HepG2 (cell line): Measurements from ENCODE around the gene NDRG2. TPM values are rescaled to one million over a fixed set of nuclear protein-coding genes. Genes with fewer than 3 reads are reported as not detected.

ENCODE experiments used
- ATRX ChIP-seq: sonication (generic); formaldehyde crosslinking; IDR thresholded peaks from 2 replicates; pipeline ENCODE4 v1.4.0; 2020; ENCODE audit warnings: missing genetic modification reagents, borderline replicate concordance
- CCAR2 ChIP-seq: fragments of 200-400 bp; formaldehyde crosslinking; optimal IDR thresholded peaks from 2 replicates; pipeline ENCODE3; 2018; ENCODE audit warnings: low read depth, mild to moderate bottlenecking, low read length, moderate library complexity
- HNRNPK ChIP-seq: fragments of 200-400 bp; formaldehyde crosslinking; IDR thresholded peaks from 2 replicates; pipeline ENCODE4 v1.6.1; 2018; ENCODE audit warnings: low read length, low read depth, moderate library complexity, mild to moderate bottlenecking; ENCODE audit not compliant: poor library complexity, severe bottlenecking
- JUN ChIP-seq: sonication (generic); formaldehyde crosslinking; IDR thresholded peaks from 2 replicates; pipeline ENCODE4 v1.4.0; 2020; ENCODE audit warnings: mild to moderate bottlenecking, missing genetic modification reagents
- KAT7 ChIP-seq: IDR thresholded peaks from 2 replicates; pipeline ENCODE4 v1.6.1; 2018; ENCODE audit warnings: borderline replicate concordance, missing compliant biosample characterization
- NBN ChIP-seq: fragments of 450-650 bp; conservative IDR thresholded peaks from 2 replicates; pipeline ENCODE4 v1.6.1; 2017
- SP1 ChIP-seq, 2 experiments: fragments of 450-650 bp in 1 of 2; sonication (generic) in 1 of 2; formaldehyde crosslinking in 1 of 2; IDR thresholded peaks; 2 replicates each; pipeline versions ENCODE4 v1.4.0 to v1.6.1; 2016 to 2020; ENCODE audit warnings: missing genetic modification reagents in 1 of 2
- ZNF264 ChIP-seq: sonication (generic); formaldehyde crosslinking; IDR thresholded peaks from 2 replicates; pipeline ENCODE4 v1.4.0; 2020; ENCODE audit warnings: missing genetic modification reagents
- ZNF367 ChIP-seq: sonication (generic); formaldehyde crosslinking; IDR thresholded peaks from 2 replicates; pipeline ENCODE4 v1.4.0; 2020; ENCODE audit warnings: missing genetic modification reagents, borderline replicate concordance
- ZNF510 ChIP-seq: sonication (generic); formaldehyde crosslinking; IDR thresholded peaks from 2 replicates; pipeline ENCODE4 v1.4.0; 2020; ENCODE audit warnings: low read depth, mild to moderate bottlenecking, missing genetic modification reagents
- polyA plus RNA-seq, 8 experiments: library from polyadenylated mRNA; depleted of rRNA in 3 of 8; stranded (reverse) in 7 of 8; unstranded in 1 of 8; fragments of >200 nt; fragmentation: Illumina TruSeq in 4 of 8; extraction: Trizol in 4 of 8; gene quantifications; 2 replicates each; pipeline versions ENCODE4 v1.2.1 to v1.2.3, GENCODE V29; 2011 to 2016; ENCODE audit warnings: low read depth in 4 of 8, missing spikeins in 1 of 8, mixed read lengths in 1 of 8; ENCODE audit not compliant: insufficient read depth in 1 of 8
- total RNA-seq, 5 experiments: library from RNA; depleted of rRNA; stranded (reverse); fragments of >200 nt; fragmentation: Illumina TruSeq; extraction: Trizol; gene quantifications; 2 replicates each; pipeline ENCODE4 v1.2.3, GENCODE V29; 2016; ENCODE audit warnings: low read depth in 1 of 5
- TF ChIP-seq, protein P1 (sequence below): IDR thresholded peaks from 2 replicates; pipeline ENCODE4 v1.6.1; 2016; ENCODE audit warnings: low read depth, missing genetic modification reagents, missing compliant biosample characterization
- TF ChIP-seq, protein P2 (sequence below): sonication (generic); formaldehyde crosslinking; IDR thresholded peaks from 2 replicates; pipeline ENCODE4 v1.4.0; 2020; ENCODE audit warnings: mild to moderate bottlenecking, missing genetic modification reagents
- TF ChIP-seq, protein P3 (sequence below): sonication (generic); formaldehyde crosslinking; IDR thresholded peaks from 2 replicates; pipeline ENCODE4 v1.8.0; 2022; ENCODE audit warnings: missing genetic modification reagents, low read depth, mild to moderate bottlenecking, borderline replicate concordance
- TF ChIP-seq, protein P4 (sequence below): sonication (generic); formaldehyde crosslinking; IDR thresholded peaks from 2 replicates; pipeline ENCODE4 v1.5.1; 2020; ENCODE audit warnings: missing genetic modification reagents, mild to moderate bottlenecking, borderline replicate concordance
- TF ChIP-seq, protein P5 (sequence below): sonication (generic); formaldehyde crosslinking; IDR thresholded peaks from 2 replicates; pipeline ENCODE4 v1.4.0; 2020; ENCODE audit warnings: missing genetic modification reagents

NDRG2 gene
- total and polyA plus RNA-seq, 2 of the 13 experiments (the other 11 are each of a cell fraction or from before 2014, with no cell fraction given) = 27.2 to 189 TPM

DNA sequence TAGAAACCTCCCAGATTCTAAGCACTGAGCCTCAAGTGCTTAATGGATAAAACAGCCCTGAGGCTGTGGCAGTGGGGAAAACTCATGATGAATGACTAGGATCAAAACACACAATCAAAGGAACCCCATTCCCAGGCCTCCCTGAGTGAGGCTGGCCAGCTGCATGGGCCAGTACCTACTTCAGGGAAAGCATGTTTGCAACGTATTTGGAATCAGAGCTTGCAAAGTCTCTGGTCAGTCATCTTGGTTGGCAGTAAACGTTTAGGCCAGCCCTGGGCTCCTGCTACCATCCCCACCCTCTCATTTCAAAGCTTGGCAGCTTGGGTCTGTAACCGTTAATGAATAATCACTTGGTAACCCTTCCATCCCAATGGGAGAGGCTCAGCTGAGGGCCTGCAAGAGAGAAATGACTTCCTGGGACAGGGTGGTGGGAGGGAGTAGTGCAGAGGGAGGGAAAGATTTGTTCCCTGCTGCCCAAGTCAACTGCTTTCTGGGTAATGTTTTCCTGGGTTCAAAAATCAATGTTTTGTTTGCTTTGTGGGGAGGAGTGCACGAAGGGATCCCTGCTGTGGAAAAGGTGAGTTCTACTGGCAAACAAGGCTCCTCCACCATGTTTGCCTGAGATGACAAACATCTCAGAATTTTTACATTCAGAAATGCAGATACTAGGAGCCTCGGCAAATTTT, 30.7 kb upstream of the NDRG2 start (continued):
- TF ChIP-seq, protein P1, sequence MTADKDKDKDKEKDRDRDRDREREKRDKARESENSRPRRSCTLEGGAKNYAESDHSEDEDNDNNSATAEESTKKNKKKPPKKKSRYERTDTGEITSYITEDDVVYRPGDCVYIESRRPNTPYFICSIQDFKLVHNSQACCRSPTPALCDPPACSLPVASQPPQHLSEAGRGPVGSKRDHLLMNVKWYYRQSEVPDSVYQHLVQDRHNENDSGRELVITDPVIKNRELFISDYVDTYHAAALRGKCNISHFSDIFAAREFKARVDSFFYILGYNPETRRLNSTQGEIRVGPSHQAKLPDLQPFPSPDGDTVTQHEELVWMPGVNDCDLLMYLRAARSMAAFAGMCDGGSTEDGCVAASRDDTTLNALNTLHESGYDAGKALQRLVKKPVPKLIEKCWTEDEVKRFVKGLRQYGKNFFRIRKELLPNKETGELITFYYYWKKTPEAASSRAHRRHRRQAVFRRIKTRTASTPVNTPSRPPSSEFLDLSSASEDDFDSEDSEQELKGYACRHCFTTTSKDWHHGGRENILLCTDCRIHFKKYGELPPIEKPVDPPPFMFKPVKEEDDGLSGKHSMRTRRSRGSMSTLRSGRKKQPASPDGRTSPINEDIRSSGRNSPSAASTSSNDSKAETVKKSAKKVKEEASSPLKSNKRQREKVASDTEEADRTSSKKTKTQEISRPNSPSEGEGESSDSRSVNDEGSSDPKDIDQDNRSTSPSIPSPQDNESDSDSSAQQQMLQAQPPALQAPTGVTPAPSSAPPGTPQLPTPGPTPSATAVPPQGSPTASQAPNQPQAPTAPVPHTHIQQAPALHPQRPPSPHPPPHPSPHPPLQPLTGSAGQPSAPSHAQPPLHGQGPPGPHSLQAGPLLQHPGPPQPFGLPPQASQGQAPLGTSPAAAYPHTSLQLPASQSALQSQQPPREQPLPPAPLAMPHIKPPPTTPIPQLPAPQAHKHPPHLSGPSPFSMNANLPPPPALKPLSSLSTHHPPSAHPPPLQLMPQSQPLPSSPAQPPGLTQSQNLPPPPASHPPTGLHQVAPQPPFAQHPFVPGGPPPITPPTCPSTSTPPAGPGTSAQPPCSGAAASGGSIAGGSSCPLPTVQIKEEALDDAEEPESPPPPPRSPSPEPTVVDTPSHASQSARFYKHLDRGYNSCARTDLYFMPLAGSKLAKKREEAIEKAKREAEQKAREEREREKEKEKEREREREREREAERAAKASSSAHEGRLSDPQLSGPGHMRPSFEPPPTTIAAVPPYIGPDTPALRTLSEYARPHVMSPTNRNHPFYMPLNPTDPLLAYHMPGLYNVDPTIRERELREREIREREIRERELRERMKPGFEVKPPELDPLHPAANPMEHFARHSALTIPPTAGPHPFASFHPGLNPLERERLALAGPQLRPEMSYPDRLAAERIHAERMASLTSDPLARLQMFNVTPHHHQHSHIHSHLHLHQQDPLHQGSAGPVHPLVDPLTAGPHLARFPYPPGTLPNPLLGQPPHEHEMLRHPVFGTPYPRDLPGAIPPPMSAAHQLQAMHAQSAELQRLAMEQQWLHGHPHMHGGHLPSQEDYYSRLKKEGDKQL (CRISPR knock-in tag) = peak; percentile 69; the same call in 1 of the 2 replicates
- no peak; the same call in 1 of the 2 replicates for TF ChIP-seq ATRX (CRISPR knock-in tag)
- TF ChIP-seq JUN (CRISPR knock-in tag) = peak; percentile 54; the same call in 1 of the 2 replicates
- TF ChIP-seq CCAR2 = no peak
- TF ChIP-seq, protein P2, sequence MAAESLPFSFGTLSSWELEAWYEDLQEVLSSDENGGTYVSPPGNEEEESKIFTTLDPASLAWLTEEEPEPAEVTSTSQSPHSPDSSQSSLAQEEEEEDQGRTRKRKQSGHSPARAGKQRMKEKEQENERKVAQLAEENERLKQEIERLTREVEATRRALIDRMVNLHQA (CRISPR knock-in tag) = no peak
- TF ChIP-seq NBN = no peak
- TF ChIP-seq SP1 (IDR thresholded peaks at IDR 0.05) = no peak
- TF ChIP-seq SP1 (CRISPR knock-in tag; IDR thresholded peaks at IDR 0.05) = peak; percentile 34; the same call in 1 of the 2 replicates
- no peak for TF ChIP-seq HNRNPK
- TF ChIP-seq, protein P3, sequence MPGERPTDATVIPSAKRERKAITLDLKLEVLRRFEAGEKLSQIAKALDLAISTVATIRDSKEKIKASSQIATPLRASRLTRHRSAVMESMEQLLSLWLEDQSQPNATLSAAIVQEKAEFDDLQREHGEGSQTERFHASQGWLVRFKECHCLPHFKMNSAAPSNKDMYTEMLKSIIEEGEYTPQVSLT (CRISPR knock-in tag) = no peak
- peak; percentile 84 for TF ChIP-seq ZNF264 (CRISPR knock-in tag)
- TF ChIP-seq KAT7 = peak; percentile 84; the same call in 1 of the 2 replicates
- no peak for TF ChIP-seq ZNF510
- TF ChIP-seq, protein P4, sequence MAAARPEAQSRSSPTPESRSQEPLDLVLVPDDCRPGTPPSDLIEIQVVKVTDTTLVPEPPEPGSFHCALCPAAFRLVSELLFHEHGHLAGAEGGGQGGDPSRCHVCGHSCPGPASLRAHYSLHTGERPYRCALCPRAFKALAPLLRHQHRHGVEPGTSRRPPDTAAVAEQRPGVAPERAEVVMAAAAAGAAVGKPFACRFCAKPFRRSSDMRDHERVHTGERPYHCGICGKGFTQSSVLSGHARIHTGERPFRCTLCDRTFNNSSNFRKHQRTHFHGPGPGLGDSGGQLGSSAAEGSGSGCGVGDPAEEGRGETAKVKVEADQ = no peak
- TF ChIP-seq, protein P5, sequence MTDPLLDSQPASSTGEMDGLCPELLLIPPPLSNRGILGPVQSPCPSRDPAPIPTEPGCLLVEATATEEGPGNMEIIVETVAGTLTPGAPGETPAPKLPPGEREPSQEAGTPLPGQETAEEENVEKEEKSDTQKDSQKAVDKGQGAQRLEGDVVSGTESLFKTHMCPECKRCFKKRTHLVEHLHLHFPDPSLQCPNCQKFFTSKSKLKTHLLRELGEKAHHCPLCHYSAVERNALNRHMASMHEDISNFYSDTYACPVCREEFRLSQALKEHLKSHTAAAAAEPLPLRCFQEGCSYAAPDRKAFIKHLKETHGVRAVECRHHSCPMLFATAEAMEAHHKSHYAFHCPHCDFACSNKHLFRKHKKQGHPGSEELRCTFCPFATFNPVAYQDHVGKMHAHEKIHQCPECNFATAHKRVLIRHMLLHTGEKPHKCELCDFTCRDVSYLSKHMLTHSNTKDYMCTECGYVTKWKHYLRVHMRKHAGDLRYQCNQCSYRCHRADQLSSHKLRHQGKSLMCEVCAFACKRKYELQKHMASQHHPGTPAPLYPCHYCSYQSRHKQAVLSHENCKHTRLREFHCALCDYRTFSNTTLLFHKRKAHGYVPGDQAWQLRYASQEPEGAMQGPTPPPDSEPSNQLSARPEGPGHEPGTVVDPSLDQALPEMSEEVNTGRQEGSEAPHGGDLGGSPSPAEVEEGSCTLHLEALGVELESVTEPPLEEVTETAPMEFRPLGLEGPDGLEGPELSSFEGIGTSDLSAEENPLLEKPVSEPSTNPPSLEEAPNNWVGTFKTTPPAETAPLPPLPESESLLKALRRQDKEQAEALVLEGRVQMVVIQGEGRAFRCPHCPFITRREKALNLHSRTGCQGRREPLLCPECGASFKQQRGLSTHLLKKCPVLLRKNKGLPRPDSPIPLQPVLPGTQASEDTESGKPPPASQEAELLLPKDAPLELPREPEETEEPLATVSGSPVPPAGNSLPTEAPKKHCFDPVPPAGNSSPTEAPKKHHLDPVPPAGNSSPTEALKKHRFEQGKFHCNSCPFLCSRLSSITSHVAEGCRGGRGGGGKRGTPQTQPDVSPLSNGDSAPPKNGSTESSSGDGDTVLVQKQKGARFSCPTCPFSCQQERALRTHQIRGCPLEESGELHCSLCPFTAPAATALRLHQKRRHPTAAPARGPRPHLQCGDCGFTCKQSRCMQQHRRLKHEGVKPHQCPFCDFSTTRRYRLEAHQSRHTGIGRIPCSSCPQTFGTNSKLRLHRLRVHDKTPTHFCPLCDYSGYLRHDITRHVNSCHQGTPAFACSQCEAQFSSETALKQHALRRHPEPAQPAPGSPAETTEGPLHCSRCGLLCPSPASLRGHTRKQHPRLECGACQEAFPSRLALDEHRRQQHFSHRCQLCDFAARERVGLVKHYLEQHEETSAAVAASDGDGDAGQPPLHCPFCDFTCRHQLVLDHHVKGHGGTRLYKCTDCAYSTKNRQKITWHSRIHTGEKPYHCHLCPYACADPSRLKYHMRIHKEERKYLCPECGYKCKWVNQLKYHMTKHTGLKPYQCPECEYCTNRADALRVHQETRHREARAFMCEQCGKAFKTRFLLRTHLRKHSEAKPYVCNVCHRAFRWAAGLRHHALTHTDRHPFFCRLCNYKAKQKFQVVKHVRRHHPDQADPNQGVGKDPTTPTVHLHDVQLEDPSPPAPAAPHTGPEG (CRISPR knock-in tag) = no peak
- no peak for TF ChIP-seq ZNF367 (CRISPR knock-in tag)
